ENCODE results near the gene AOPEP. TPM values are rescaled to one million over a fixed set of nuclear protein-coding genes. Genes with fewer than 3 reads are reported as not detected.

The AOPEP gene
- total RNA-seq, 1 donor from 2014 or later, result 22.1 TPM

DNA sequence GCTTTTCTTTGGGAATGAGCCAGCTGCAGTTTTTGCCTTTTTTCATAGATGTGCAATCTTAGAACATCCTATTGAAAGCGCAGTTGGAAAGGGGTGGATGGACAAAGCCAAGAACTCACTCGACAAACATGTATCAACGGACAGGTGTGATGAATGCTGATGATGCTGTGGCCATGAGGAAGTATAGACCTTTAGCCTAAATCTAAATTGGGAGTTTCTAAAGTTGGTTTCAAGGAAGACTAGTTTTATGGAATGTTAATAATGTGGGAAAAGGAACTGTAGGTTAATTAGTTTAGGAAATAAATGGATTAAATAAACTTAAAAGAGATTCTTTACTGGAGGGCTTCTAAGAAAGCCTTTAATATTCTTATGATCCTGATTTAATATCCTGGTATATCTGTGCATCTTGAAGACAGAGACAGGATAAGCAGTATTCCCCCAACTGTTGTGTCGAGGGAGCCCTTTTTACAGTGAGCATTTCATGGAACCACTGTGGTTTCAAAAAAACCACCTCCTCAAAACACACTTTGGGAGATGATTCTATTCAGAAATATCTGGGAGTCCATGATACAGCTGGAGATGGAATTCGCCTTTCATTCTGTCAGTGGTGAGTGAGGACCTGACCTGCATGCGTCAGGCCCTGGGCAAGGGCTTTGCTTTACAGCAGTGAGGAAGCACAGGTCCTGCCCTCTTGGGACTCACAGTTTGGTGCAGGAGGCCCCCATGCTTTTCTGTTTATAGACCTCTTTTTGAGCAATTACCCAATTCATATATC lies 82.6 kb downstream of the AOPEP start:
- H3K9me3 Mint-ChIP-seq (ENCODE audit: unreplicated experiment), result no peaks in the 10 kb centered on the region
- peaks cover 6% of the 10 kb centered on the region for H3K36me3 Mint-ChIP-seq (ENCODE audit: low read depth, unreplicated experiment)
- H3K4me1 Mint-ChIP-seq (ENCODE audit: unreplicated experiment), result peaks cover 13% of the 10 kb centered on the region
- H3K27ac Mint-ChIP-seq (ENCODE audit: unreplicated experiment), result no peak overlapping the region
- H3K4me3 Mint-ChIP-seq (ENCODE audit: unreplicated experiment), result no peak overlapping the region
- TF ChIP-seq, protein P1, sequence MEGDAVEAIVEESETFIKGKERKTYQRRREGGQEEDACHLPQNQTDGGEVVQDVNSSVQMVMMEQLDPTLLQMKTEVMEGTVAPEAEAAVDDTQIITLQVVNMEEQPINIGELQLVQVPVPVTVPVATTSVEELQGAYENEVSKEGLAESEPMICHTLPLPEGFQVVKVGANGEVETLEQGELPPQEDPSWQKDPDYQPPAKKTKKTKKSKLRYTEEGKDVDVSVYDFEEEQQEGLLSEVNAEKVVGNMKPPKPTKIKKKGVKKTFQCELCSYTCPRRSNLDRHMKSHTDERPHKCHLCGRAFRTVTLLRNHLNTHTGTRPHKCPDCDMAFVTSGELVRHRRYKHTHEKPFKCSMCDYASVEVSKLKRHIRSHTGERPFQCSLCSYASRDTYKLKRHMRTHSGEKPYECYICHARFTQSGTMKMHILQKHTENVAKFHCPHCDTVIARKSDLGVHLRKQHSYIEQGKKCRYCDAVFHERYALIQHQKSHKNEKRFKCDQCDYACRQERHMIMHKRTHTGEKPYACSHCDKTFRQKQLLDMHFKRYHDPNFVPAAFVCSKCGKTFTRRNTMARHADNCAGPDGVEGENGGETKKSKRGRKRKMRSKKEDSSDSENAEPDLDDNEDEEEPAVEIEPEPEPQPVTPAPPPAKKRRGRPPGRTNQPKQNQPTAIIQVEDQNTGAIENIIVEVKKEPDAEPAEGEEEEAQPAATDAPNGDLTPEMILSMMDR (IDR thresholded peaks at IDR 0.05; ENCODE audit: unreplicated experiment), result no peak
- no peaks in the 10 kb centered on the region for H3K27me3 Mint-ChIP-seq (ENCODE audit: unreplicated experiment)
- DNase-seq (ENCODE audit: low spot score), result no peak

DNA sequence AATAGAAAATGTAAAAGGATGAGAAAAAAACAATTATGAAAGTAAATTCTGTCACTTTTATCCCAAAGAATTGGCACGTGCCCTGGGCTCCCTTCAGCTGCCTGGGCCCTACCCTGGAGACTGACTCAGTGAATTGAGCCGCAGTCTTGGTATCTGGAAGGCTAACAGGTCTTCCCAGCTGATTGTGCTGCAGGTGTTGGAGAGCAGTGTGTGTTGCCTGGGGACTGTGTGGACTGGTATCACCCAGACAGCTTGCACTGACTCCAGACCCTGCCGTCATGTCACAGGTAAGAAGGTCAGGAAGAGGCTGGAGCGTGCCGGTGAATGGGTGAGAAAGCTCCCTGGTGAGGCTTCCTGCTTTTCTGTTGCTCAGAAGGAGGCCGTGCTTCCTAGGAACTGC lies 83.3 kb downstream of the AOPEP start:
- Mint-ChIP-seq H3K4me3 (ENCODE audit: unreplicated experiment) (no peak overlapping the region), H3K9me3 (ENCODE audit: unreplicated experiment) (no peaks in the 10 kb centered on the region), H3K4me1 (ENCODE audit: unreplicated experiment) (peaks cover 13% of the 10 kb centered on the region), H3K27ac (ENCODE audit: unreplicated experiment) (no peak overlapping the region), H3K36me3 (ENCODE audit: low read depth, unreplicated experiment) (peaks cover 6% of the 10 kb centered on the region), H3K27me3 (ENCODE audit: unreplicated experiment) (no peaks in the 10 kb centered on the region)
- peak; percentile 5 for DNase-seq (ENCODE audit: low spot score)
- TF ChIP-seq, protein P1 (IDR thresholded peaks at IDR 0.05; ENCODE audit: unreplicated experiment), result no peak

DNA sequence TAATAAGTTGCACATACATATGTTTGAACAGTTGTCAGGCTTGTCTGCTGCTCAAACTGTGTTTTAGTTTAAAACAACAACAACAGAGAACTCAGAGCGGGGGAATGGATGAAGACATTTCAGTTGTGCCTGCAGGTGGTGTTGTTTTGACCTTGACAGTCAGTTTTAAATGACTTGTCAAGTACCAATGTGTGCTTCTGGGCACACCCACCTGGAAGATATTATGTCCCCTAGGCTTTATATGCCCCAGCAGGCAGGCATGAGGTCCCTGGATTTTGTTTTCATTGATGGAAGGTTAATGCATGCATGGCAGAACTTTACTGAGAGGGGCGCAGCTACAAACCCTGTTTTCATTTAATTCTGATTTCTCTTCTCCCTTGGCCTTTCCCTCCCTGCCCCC lies 84.6 kb downstream of the AOPEP start:
- Mint-ChIP-seq H3K27ac (ENCODE audit: unreplicated experiment) (no peak overlapping the region), H3K4me3 (ENCODE audit: unreplicated experiment) (no peak overlapping the region), H3K36me3 (ENCODE audit: low read depth, unreplicated experiment) (peaks cover 7% of the 10 kb centered on the region), H3K27me3 (ENCODE audit: unreplicated experiment) (no peaks in the 10 kb centered on the region), H3K9me3 (ENCODE audit: unreplicated experiment) (no peaks in the 10 kb centered on the region), H3K4me1 (ENCODE audit: unreplicated experiment) (peaks cover 9% of the 10 kb centered on the region)
- TF ChIP-seq, protein P1 (IDR thresholded peaks at IDR 0.05; ENCODE audit: unreplicated experiment), result no peak
- DNase-seq (ENCODE audit: low spot score), result no peak

DNA sequence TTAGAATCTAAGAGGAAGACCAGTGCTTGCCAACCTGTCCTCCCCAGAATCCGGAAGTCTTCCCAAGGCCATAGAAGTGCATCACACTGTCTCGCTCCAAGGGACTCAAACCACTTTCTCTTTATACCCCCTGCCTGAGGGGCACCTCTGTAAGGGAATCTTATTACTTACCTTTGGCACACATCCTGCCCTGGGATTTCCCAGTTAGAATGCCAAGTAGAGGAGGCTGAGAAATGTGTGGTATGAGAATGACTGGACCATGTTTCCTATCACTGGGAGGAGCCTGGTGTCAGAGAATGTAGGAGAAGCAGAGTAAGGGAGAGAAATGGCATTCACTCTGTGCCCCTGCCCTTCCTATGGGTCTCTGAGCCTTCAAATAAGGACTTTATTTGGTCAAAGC lies 85.8 kb downstream of the AOPEP start:
- peaks cover 4% of the 10 kb centered on the region for H3K4me1 Mint-ChIP-seq (ENCODE audit: unreplicated experiment)
- no peaks in the 10 kb centered on the region for H3K9me3 Mint-ChIP-seq (ENCODE audit: unreplicated experiment)
- no peak overlapping the region for H3K4me3 Mint-ChIP-seq (ENCODE audit: unreplicated experiment)
- H3K36me3 Mint-ChIP-seq (ENCODE audit: low read depth, unreplicated experiment), result peaks cover 8% of the 10 kb centered on the region
- H3K27ac Mint-ChIP-seq (ENCODE audit: unreplicated experiment), result no peak overlapping the region
- no peak for DNase-seq (ENCODE audit: low spot score)
- TF ChIP-seq, protein P1 (IDR thresholded peaks at IDR 0.05; ENCODE audit: unreplicated experiment), result no peak
- H3K27me3 Mint-ChIP-seq (ENCODE audit: unreplicated experiment), result no peaks in the 10 kb centered on the region

DNA sequence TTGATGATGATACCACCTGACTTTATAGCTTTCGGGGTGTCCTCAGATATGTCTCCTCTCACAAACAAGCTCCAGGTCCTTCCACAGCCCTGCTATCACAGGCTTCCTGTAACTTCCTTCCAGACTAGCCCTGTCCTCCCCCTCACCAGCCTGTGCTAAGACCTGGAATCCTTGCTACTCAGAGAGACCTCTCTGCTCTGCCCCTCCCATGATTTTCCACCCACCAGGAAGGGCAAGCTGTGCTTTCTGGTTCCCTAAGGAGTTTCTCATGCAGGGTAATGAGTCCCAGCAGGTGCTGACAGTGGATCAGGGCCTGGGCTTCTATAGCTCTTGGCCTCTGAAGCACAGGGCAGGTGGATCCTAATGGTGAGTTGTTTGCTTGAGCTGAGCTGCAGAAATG lies 86.9 kb downstream of the AOPEP start:
- Mint-ChIP-seq H3K9me3 (ENCODE audit: unreplicated experiment) (no peaks in the 10 kb centered on the region), H3K4me3 (ENCODE audit: unreplicated experiment) (no peak overlapping the region), H3K36me3 (ENCODE audit: low read depth, unreplicated experiment) (peaks cover 5% of the 10 kb centered on the region), H3K27me3 (ENCODE audit: unreplicated experiment) (no peaks in the 10 kb centered on the region), H3K4me1 (ENCODE audit: unreplicated experiment) (peaks cover 4% of the 10 kb centered on the region), H3K27ac (ENCODE audit: unreplicated experiment) (no peak overlapping the region)
- no peak for DNase-seq (ENCODE audit: low spot score)
- TF ChIP-seq, protein P1 (IDR thresholded peaks at IDR 0.05; ENCODE audit: unreplicated experiment), result no peak
